Breast epithelium (tissue), 3 donors: ENCODE measurements around the gene HYDIN.
"Not testable (repeated sequence)": the region's sequence is repeated elsewhere in the genome, so short reads cannot be mapped to it uniquely, and the experiment has no call there.

Source experiments
- POLR2AphosphoS5 ChIP-seq, 3 donors: sonication (generic); formaldehyde crosslinking; IDR thresholded peaks; one replicate each; pipeline ENCODE4 v1.6.1; 2017; ENCODE audit warnings: antibody characterized with exemption in 3 of 3
- TF ChIP-seq, protein P1 (sequence below), 3 donors: fragments of 450-650 bp; IDR thresholded peaks; one replicate each; pipeline ENCODE4 v1.5.1; 2016 to 2017; ENCODE audit warnings: antibody characterized with exemption in 3 of 3, mild to moderate bottlenecking in 3 of 3, moderate library complexity in 3 of 3

GRCh38 chr16:71006516-71006915, 224.0 kb downstream of the HYDIN start:
- TF ChIP-seq POLR2AphosphoS5 (IDR thresholded peaks at IDR 0.05), result not testable (repeated sequence)
- TF ChIP-seq, protein P1, sequence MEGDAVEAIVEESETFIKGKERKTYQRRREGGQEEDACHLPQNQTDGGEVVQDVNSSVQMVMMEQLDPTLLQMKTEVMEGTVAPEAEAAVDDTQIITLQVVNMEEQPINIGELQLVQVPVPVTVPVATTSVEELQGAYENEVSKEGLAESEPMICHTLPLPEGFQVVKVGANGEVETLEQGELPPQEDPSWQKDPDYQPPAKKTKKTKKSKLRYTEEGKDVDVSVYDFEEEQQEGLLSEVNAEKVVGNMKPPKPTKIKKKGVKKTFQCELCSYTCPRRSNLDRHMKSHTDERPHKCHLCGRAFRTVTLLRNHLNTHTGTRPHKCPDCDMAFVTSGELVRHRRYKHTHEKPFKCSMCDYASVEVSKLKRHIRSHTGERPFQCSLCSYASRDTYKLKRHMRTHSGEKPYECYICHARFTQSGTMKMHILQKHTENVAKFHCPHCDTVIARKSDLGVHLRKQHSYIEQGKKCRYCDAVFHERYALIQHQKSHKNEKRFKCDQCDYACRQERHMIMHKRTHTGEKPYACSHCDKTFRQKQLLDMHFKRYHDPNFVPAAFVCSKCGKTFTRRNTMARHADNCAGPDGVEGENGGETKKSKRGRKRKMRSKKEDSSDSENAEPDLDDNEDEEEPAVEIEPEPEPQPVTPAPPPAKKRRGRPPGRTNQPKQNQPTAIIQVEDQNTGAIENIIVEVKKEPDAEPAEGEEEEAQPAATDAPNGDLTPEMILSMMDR (IDR thresholded peaks at IDR 0.05), result not testable (repeated sequence)
